GM12875 (cell line): ENCODE results near the gene SORBS1.

Experiments
- H3K4me3 ChIP-seq: one replicate; pipeline ENCODE4 v1.5.1; 2011; ENCODE audit warnings: low read depth, low read length, control low read depth
- CTCF ChIP-seq: IDR thresholded peaks from 2 replicates; pipeline ENCODE4 v1.5.1; 2011; ENCODE audit warnings: low read depth, mild to moderate bottlenecking, control low read depth, inconsistent platforms, low read length, moderate library complexity, borderline replicate concordance; ENCODE audit not compliant: insufficient read depth

SORBS1 gene

DNA sequence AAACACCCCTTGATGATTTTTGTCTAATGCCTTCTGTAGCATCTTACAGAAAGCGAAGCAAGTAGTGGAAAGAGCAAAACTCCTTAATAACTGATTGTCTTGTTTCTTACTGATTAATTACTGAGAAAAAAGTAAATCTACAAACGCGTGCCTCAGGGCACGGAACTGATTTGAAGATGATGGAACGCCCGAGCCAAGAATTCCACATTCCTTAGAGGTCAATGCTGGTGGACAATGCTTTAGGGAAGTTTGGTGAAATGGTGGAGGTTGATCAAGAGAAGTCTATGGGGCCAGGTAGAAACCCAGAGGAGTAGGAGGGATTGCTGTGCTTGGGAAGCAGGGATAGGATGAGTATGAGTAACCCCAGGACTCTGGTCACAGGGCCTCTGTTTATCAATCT is 5.0 kb upstream of the SORBS1 start:
- H3K4me3 ChIP-seq = no peak overlapping the region
- no peak for TF ChIP-seq CTCF

DNA sequence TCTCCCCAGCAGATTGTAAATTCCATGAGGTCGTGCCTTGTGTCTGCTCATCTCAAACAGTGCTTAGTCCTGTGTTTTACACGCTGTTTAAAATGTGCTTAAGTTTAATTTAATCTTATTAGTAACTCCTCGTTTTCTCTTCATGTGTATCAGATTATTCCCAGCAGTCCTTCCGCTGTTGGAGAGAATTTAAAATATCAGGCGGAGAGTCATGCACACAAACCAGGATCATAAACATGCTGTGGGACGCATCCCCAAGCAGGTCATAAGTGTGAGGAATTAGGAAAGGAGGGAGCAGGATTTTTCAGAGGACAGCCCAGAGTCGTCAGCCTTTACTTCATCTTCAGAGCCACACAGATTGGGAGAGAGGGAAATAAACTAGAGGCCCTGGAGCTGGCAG is 4.2 kb upstream of the SORBS1 start:
- TF ChIP-seq CTCF = no peak
- no peak overlapping the region for H3K4me3 ChIP-seq

DNA sequence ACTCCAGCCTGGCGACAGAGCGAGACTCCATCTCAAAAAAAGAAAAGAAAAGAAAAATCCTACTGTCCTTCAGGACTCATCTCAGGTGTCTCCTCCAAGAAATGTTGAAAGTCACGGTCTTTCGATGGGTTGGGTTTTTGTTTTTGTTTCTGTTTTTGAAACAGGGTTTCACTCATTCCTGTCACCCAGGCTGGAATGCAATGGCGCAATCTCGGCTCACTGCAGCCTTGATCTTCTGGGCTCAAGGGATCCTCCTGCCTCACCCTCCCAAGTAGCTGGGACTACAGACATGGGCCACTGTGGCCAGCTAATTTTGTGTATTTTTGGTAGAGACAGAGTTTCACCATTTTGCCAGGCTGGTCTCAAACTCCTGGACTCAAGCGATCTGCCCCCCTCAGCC is 3.1 kb upstream of the SORBS1 start:
- no peak for TF ChIP-seq CTCF
- H3K4me3 ChIP-seq = no peak overlapping the region

DNA sequence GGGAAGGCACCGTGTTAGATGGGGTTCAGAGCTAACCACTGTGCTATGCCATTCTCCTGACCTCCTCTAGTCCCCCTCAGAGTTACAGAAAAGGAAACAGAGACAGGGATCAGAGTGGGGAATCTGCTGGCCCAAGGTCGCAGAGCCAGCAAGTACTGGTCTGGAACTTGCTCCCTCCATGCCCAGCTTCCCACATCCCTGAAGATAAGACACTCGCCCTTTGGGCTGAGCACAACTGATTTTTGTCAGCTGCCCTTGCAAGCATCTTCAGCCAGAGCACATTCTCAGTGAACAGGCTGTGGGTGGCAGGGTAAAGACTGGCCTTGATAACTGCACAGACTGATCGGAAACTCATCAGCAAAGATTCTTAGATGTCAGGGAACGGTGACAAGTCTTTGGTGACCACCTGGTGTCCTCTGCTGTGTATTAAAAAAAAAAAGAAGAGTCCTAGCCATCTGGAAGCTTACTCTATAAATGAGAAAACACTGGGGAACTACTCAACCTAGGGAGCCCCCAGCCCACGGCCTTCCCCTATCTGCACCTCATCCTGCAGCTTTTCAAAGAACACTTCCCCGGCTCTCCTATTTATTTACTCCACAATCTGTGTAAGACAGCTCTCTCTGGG is 1.3 kb upstream of the SORBS1 start:
- no peak for TF ChIP-seq CTCF
- H3K4me3 ChIP-seq = no peak overlapping the region

DNA sequence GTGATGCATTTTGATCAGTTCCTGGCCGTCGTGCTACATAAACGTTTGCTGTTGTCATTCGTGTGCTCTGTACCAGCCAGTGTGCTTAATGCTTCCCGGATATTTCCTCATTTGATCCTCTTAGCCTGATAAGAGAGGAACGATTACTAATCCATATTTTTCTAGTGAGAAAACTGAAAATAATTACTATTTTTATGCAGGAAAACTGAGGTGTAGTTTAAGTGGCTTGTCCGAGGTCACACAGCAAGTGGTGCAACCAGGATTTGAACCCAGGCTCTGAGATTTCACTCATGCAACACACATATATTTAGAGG is 650 bp upstream of the SORBS1 start:
- H3K4me3 ChIP-seq = no peak overlapping the region
- TF ChIP-seq CTCF = no peak

DNA sequence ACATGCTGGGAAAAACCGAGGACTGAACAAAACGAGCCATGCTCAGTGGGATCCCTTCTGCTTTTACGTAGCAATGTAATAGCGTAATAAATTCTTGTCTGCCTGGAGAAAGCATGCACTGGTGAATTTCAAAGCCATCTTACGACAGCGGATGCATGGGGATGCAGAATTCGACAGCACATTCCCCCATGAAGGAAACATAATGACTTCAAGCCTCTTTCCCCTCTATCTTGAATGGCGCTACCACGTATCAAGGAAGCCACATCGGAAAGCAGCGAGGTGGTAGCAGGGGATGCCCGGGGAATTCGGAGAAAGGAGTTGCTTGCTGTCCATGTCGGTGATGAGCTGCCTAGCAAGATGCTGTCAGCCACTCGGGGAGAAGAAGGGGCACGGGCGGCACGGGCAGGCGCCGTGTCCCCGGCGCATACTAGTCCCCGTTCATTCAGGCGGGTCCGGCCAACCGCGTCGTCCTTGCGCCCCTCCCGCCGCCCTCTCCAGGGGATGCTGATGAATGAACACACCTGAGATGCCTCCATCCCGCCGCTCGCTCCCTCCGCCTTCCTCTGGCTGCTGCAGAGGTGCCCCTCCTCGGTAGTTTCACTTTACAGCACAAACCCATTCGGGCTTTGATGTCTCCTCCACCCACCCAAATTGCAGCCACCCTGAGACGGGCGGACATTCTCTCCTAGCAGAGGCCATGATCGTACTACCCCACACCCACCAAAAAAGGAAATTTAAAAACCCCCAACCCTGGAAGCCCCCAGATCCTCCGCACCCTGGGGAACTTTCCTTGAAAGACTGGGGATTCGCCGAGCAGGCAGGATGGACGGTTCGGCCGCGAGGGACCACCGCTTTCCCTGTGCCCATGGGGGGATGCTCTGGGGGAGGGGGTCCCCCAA is 644 bp downstream of the SORBS1 start:
- peak overlapping the region; percentile 57 for H3K4me3 ChIP-seq
- no peak for TF ChIP-seq CTCF

DNA sequence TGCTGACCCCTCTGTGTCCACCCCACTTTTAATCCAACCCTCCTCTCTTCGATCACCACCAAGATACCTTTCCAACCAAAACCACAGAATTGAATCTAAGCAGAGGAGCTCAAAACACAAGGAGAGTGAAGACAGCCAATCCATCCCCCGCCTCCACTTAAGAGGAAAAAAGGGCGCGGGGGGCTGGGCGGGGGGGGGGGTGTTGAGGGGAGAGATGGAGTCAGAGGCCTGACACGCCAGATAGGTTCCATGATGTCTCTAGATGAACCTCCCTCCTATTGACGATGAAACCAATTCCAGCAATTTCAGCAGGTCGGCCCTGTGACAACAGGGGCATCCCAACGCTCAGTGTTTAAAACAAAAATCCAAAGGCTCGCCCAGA is 1.3 kb downstream of the SORBS1 start:
- TF ChIP-seq CTCF = no peak
- H3K4me3 ChIP-seq = no peak overlapping the region
